DND-41 (cell line): ENCODE measurements around the gene MEG3.

Experiments used
- ATAC-seq: fragments of 200-7000 bp; cut with Tn5 transposase; 3 replicates; pipeline ENCODE4 v1.9.1; 2021; ENCODE audit warnings: low read depth; ENCODE audit not compliant: insufficient read depth
- DNase-seq: peaks from one replicate; pipeline ENCODE4 v3.0.0-alpha.2; 2020
- H2AFZ ChIP-seq: 2 replicates; pipeline ENCODE4 v1.6.0; 2012; ENCODE audit warnings: low read depth, low read length
- H3K27ac ChIP-seq: 2 replicates; pipeline ENCODE4 v1.5.1; 2012; ENCODE audit warnings: low read length, inconsistent platforms
- H3K27me3 ChIP-seq: fragments of 200-600 bp; sonication (generic); 2 replicates; pipeline ENCODE4 v1.6.0; 2012; ENCODE audit warnings: low read length, mild to moderate bottlenecking, inconsistent platforms; ENCODE audit not compliant: insufficient read depth, poor library complexity
- H3K36me3 ChIP-seq: 2 replicates; pipeline ENCODE4 v1.5.1; 2012; ENCODE audit warnings: low read length, inconsistent platforms; ENCODE audit not compliant: insufficient read depth
- H3K4me1 ChIP-seq: 2 replicates; pipeline ENCODE4 v1.5.1; 2012; ENCODE audit warnings: mild to moderate bottlenecking, low read length; ENCODE audit not compliant: insufficient read depth
- H3K4me2 ChIP-seq: 2 replicates; pipeline ENCODE4 v1.6.0; 2012; ENCODE audit warnings: mild to moderate bottlenecking, moderate library complexity, low read length, inconsistent platforms; ENCODE audit not compliant: insufficient read depth
- H3K4me3 ChIP-seq, 2 experiments: fragments of 200-600 bp in 1 of 2; shearing (Covaris generic) in 1 of 2; 2 replicates each; pipeline ENCODE4 v1.5.1; 2012 to 2016; ENCODE audit warnings: inconsistent platforms in 2 of 2, low read length in 2 of 2, mild to moderate bottlenecking in 2 of 2, low read depth in 1 of 2, moderate library complexity in 1 of 2
- H3K79me2 ChIP-seq: 2 replicates; pipeline ENCODE4 v1.6.0; 2012; ENCODE audit warnings: low read length, inconsistent platforms; ENCODE audit not compliant: insufficient read depth
- H3K9ac ChIP-seq: 2 replicates; pipeline ENCODE4 v1.6.0; 2012; ENCODE audit warnings: low read depth, mild to moderate bottlenecking, inconsistent platforms, low read length, moderate library complexity
- H3K9me3 ChIP-seq: 2 replicates; pipeline ENCODE4 v1.5.1; 2012; ENCODE audit warnings: low read length, moderate library complexity, mild to moderate bottlenecking, inconsistent platforms; ENCODE audit not compliant: insufficient read depth, severe bottlenecking
- H4K20me1 ChIP-seq: 2 replicates; pipeline ENCODE4 v1.6.0; 2012; ENCODE audit warnings: low read length; ENCODE audit not compliant: insufficient read depth
- CTCF ChIP-seq: IDR thresholded peaks from 2 replicates; pipeline ENCODE4 v1.5.1; 2012; ENCODE audit warnings: borderline replicate concordance, low read length, moderate library complexity, mild to moderate bottlenecking; ENCODE audit not compliant: poor library complexity, severe bottlenecking; ENCODE audit errors: extremely low read depth
- EZH2 ChIP-seq: IDR thresholded peaks from 3 replicates; pipeline ENCODE4 v1.6.1; 2012; ENCODE audit warnings: borderline replicate concordance, low read depth, mild to moderate bottlenecking, moderate library complexity, low read length, inconsistent platforms; ENCODE audit not compliant: severe bottlenecking

MEG3 gene

GRCh38 chr14:100779691-100780080, 46.2 kb upstream of the MEG3 start:
- Histone ChIP-seq H3K9ac (no peak overlapping the region), H3K27me3 (peaks cover 16% of the 10 kb centered on the region), H3K27ac (no peak overlapping the region), H3K9me3 (no peaks in the 10 kb centered on the region), H3K4me2 (no peak overlapping the region), H3K36me3 (no peaks in the 10 kb centered on the region), H2AFZ (no peak overlapping the region), H4K20me1 (peaks cover 4% of the 10 kb centered on the region; the same call in 1 of the 2 replicates), H3K4me1 (no peaks in the 10 kb centered on the region), H3K79me2 (no peaks in the 10 kb centered on the region), H3K4me3 (no peak overlapping the region)
- no peak for TF ChIP-seq EZH2
- no peak for TF ChIP-seq CTCF
- DNase-seq (no peak), ATAC-seq (no peak)

GRCh38 chr14:100780246-100780645, 45.7 kb upstream of the MEG3 start:
- Histone ChIP-seq H3K4me1 (no peaks in the 10 kb centered on the region), H3K9ac (no peak overlapping the region), H3K4me2 (no peak overlapping the region), H3K9me3 (no peaks in the 10 kb centered on the region), H3K79me2 (no peaks in the 10 kb centered on the region), H3K36me3 (no peaks in the 10 kb centered on the region), H3K27ac (no peak overlapping the region), H3K4me3 (no peak overlapping the region), H4K20me1 (peaks cover 4% of the 10 kb centered on the region; the same call in 1 of the 2 replicates), H3K27me3 (peaks cover 14% of the 10 kb centered on the region), H2AFZ (no peak overlapping the region)
- ATAC-seq (no peak), DNase-seq (no peak)
- TF ChIP-seq EZH2 (no peak), CTCF (no peak)

GRCh38 chr14:100780646-100781355, 45.1 kb upstream of the MEG3 start:
- ATAC-seq = no peak
- Histone ChIP-seq H3K79me2 (no peaks in the 10 kb centered on the region), H4K20me1 (peaks cover 4% of the 10 kb centered on the region; the same call in 1 of the 2 replicates), H3K27me3 (peaks cover 11% of the 10 kb centered on the region), H3K4me3 (no peak overlapping the region), H3K9me3 (no peaks in the 10 kb centered on the region), H3K4me1 (no peaks in the 10 kb centered on the region), H2AFZ (no peak overlapping the region), H3K4me2 (no peak overlapping the region), H3K36me3 (no peaks in the 10 kb centered on the region), H3K27ac (no peak overlapping the region), H3K9ac (no peak overlapping the region)
- TF ChIP-seq EZH2 (no peak), CTCF (no peak)
- no peak for DNase-seq

- no peaks in the 10 kb centered on the region for H3K79me2 ChIP-seq
- H3K4me2 ChIP-seq = no peak overlapping the region
- H2AFZ ChIP-seq = no peak overlapping the region
- H3K9me3 ChIP-seq = no peaks in the 10 kb centered on the region
- H3K27ac ChIP-seq = no peak overlapping the region
- no peak overlapping the region for H3K4me3 ChIP-seq
- no peak overlapping the region for H3K9ac ChIP-seq
- H3K4me1 ChIP-seq = no peaks in the 10 kb centered on the region
- H4K20me1 ChIP-seq = peaks cover 4% of the 10 kb centered on the region; the same call in 1 of the 2 replicates
- H3K27me3 ChIP-seq = peaks cover 6% of the 10 kb centered on the region
- H3K36me3 ChIP-seq = no peaks in the 10 kb centered on the region
- DNase-seq (no peak), ATAC-seq (no peak)
- no peak for TF ChIP-seq CTCF
- TF ChIP-seq EZH2 = no peak
Measured at GRCh38 chr14:100781952-100782351, 44.0 kb upstream of the MEG3 start.
